ENCODE data around the gene FOXL3. TPM values are rescaled to one million over a fixed set of nuclear protein-coding genes. Genes with fewer than 3 reads are reported as not detected.

FOXL3 gene
- total RNA-seq, 1 donor from 2014 or later = not detected

GRCh38 chr7:266851-267840 is 22.8 kb upstream of the FOXL3 start:
- peak; percentile 32 for DNase-seq (ENCODE audit: low read depth, low spot score)
- Mint-ChIP-seq H3K4me3 (no peak overlapping the region), H3K36me3 (ENCODE audit: low read depth) (peaks cover 6% of the 10 kb centered on the region), H3K9me3 (no peaks in the 10 kb centered on the region), H3K4me1 (no peaks in the 10 kb centered on the region), H3K27ac (ENCODE audit: unreplicated experiment) (no peak overlapping the region), H3K27me3 (ENCODE audit: low read depth) (peaks cover 21% of the 10 kb centered on the region)
- TF ChIP-seq CTCF (conservative IDR thresholded peaks at IDR 0.05) = peak; percentile 57

- no peak for DNase-seq (ENCODE audit: low read depth, low spot score)
- Mint-ChIP-seq H3K36me3 (ENCODE audit: low read depth) (peaks cover 3% of the 10 kb centered on the region), H3K9me3 (peaks cover 7% of the 10 kb centered on the region), H3K27me3 (ENCODE audit: low read depth) (peaks cover 21% of the 10 kb centered on the region), H3K4me1 (no peaks in the 10 kb centered on the region), H3K27ac (ENCODE audit: unreplicated experiment) (no peak overlapping the region), H3K4me3 (no peak overlapping the region)
- no peak for TF ChIP-seq CTCF (conservative IDR thresholded peaks at IDR 0.05)
Observed at GRCh38 chr7:268991-269390, 21.0 kb upstream of the FOXL3 start.

- DNase-seq (ENCODE audit: low read depth, low spot score) = no peak
- no peaks in the 10 kb centered on the region for H3K4me1 Mint-ChIP-seq
- H3K9me3 Mint-ChIP-seq = peaks cover 7% of the 10 kb centered on the region
- H3K27me3 Mint-ChIP-seq (ENCODE audit: low read depth) = peaks cover 20% of the 10 kb centered on the region
- TF ChIP-seq CTCF (conservative IDR thresholded peaks at IDR 0.05) = no peak
- H3K4me3 Mint-ChIP-seq = no peak overlapping the region
- no peak overlapping the region for H3K27ac Mint-ChIP-seq (ENCODE audit: unreplicated experiment)
- peaks cover 3% of the 10 kb centered on the region for H3K36me3 Mint-ChIP-seq (ENCODE audit: low read depth)
Observed at GRCh38 chr7:269721-270120, 20.2 kb upstream of the FOXL3 start.

- TF ChIP-seq CTCF (conservative IDR thresholded peaks at IDR 0.05) = no peak
- Mint-ChIP-seq H3K36me3 (ENCODE audit: low read depth) (peaks cover 3% of the 10 kb centered on the region), H3K4me1 (no peaks in the 10 kb centered on the region), H3K27me3 (ENCODE audit: low read depth) (peaks cover 17% of the 10 kb centered on the region), H3K9me3 (peaks cover 11% of the 10 kb centered on the region), H3K27ac (ENCODE audit: unreplicated experiment) (no peak overlapping the region), H3K4me3 (no peak overlapping the region)
- no peak for DNase-seq (ENCODE audit: low read depth, low spot score)
Observed at GRCh38 chr7:270351-270983, 19.5 kb upstream of the FOXL3 start.

GRCh38 chr7:271266-272107 is 18.5 kb upstream of the FOXL3 start:
- Mint-ChIP-seq H3K4me3 (no peak overlapping the region), H3K27ac (ENCODE audit: unreplicated experiment) (no peak overlapping the region), H3K36me3 (ENCODE audit: low read depth) (peaks cover 3% of the 10 kb centered on the region), H3K9me3 (peaks cover 11% of the 10 kb centered on the region), H3K27me3 (ENCODE audit: low read depth) (peaks cover 17% of the 10 kb centered on the region), H3K4me1 (no peaks in the 10 kb centered on the region)
- no peak for DNase-seq (ENCODE audit: low read depth, low spot score)
- no peak for TF ChIP-seq CTCF (conservative IDR thresholded peaks at IDR 0.05)

All from neural crest cell (in vitro differentiated cells).